SK-N-SH (cell line): Measurements from ENCODE around the gene CA10. TPM values are rescaled to one million over a fixed set of nuclear protein-coding genes. Genes with fewer than 3 reads are reported as not detected.

Experiments
- CTCF ChIA-PET: fragments of 300-600, 350-600 bp; formaldehyde crosslinking; extraction: SDS; loops from one replicate; lab custom pipeline; 2021; lab: Yijun Ruan, JAX
- POLR2A ChIA-PET: fragments of 350-600 bp; sonication (Branson Sonifier 250); formaldehyde crosslinking; extraction: SDS; loops from one replicate; lab custom pipeline; 2020; ENCODE audit warnings: antibody characterized with exemption, inconsistent platforms; lab: Yijun Ruan, JAX
- DNase-seq: peaks from one replicate; pipeline ENCODE4 v3.0.0; 2012
- H2AFZ ChIP-seq: fragments of 200-600 bp; sonication (generic); 2 replicates; pipeline ENCODE4 v1.8.1; 2016; ENCODE audit warnings: antibody characterized with exemption, mild to moderate bottlenecking, low read depth
- H3F3A ChIP-seq: fragments of 200-600 bp; sonication (generic); replicated peaks from 2 replicates; pipeline ENCODE3; 2016; ENCODE audit warnings: antibody characterized with exemption, mild to moderate bottlenecking; ENCODE audit not compliant: insufficient read depth
- H3K27ac ChIP-seq, 2 experiments: fragments of 200-500 bp in 1 of 2; fragments of 200-600 bp in 1 of 2; sonication (Bioruptor generic) in 1 of 2; sonication (generic), shearing (Covaris generic) in 1 of 2; 2 replicates each; pipeline versions ENCODE4 v1.5.1 to v1.6.1; 2014 to 2016; ENCODE audit warnings: low read depth in 2 of 2, inconsistent platforms in 1 of 2, low read length in 1 of 2, mild to moderate bottlenecking in 1 of 2, mixed read lengths in 1 of 2
- H3K27me3 ChIP-seq: fragments of 200-600 bp; sonication (generic), shearing (Covaris generic); 2 replicates; pipeline ENCODE4 v1.6.1; 2016; ENCODE audit warnings: mixed run types; ENCODE audit not compliant: insufficient read depth
- H3K36me3 ChIP-seq, 2 experiments: fragments of 200-500 bp in 1 of 2; fragments of 200-600 bp in 1 of 2; sonication (Bioruptor generic) in 1 of 2; sonication (generic) in 1 of 2; replicated peaks in 1 of 2; 2 replicates each; pipeline versions ENCODE3 to v1.5.1; 2014 to 2016; ENCODE audit warnings: low read length in 1 of 2, mild to moderate bottlenecking in 1 of 2; ENCODE audit not compliant: insufficient read depth in 2 of 2, control insufficient read depth in 1 of 2
- H3K4me1 ChIP-seq, 2 experiments: fragments of 200-500 bp in 1 of 2; fragments of 200-600 bp in 1 of 2; sonication (Bioruptor generic) in 1 of 2; sonication (generic), shearing (Covaris generic) in 1 of 2; 2 replicates each; pipeline versions ENCODE4 v1.5.1 to v1.6.1; 2014 to 2016; ENCODE audit warnings: low read depth in 1 of 2, low read length in 1 of 2, mixed run types in 1 of 2; ENCODE audit not compliant: insufficient read depth in 2 of 2, control insufficient read depth in 1 of 2
- H3K4me2 ChIP-seq: fragments of 200-600 bp; sonication (generic), shearing (Covaris generic); 2 replicates; pipeline ENCODE4 v1.6.1; 2017; ENCODE audit warnings: mixed run types
- H3K4me3 ChIP-seq, 2 experiments: fragments of 200-500 bp in 1 of 2; fragments of 200-600 bp in 1 of 2; sonication (Bioruptor generic) in 1 of 2; sonication (generic), shearing (Covaris generic) in 1 of 2; 2 replicates each; pipeline versions ENCODE4 v1.5.1 to v1.8.1; 2014 to 2016; ENCODE audit warnings: low read depth in 2 of 2, inconsistent platforms in 1 of 2, low read length in 1 of 2, mild to moderate bottlenecking in 1 of 2, mixed read lengths in 1 of 2, moderate library complexity in 1 of 2
- H3K79me2 ChIP-seq: fragments of 200-600 bp; sonication (generic); 2 replicates; pipeline ENCODE4 v1.8.1; 2017; ENCODE audit warnings: mild to moderate bottlenecking; ENCODE audit not compliant: insufficient read depth
- H3K9ac ChIP-seq: fragments of 200-600 bp; sonication (generic); 2 replicates; pipeline ENCODE4 v1.6.1; 2017; ENCODE audit warnings: mixed run types
- H3K9me2 ChIP-seq: fragments of 200-600 bp; sonication (generic); 2 replicates; pipeline ENCODE4 v1.6.1; 2017; ENCODE audit warnings: mixed run types
- H3K9me3 ChIP-seq: fragments of 200-600 bp; sonication (generic); 2 replicates; pipeline ENCODE4 v1.6.1; 2017; ENCODE audit warnings: mixed run types, mild to moderate bottlenecking, moderate library complexity
- H4K20me1 ChIP-seq: fragments of 200-600 bp; sonication (generic); 2 replicates; pipeline ENCODE4 v1.6.1; 2017; ENCODE audit warnings: mild to moderate bottlenecking, mixed run types; ENCODE audit not compliant: insufficient read depth
- ELF1 ChIP-seq: IDR thresholded peaks from 2 replicates; pipeline ENCODE4 v1.4.0; 2012
- EP300 ChIP-seq, 2 experiments: IDR thresholded peaks; 2 replicates each; pipeline versions ENCODE4 v1.4.0 to v1.6.1; 2012; ENCODE audit warnings: borderline replicate concordance in 1 of 2, low read depth in 1 of 2, low read length in 1 of 2
- EZH2phosphoT487 ChIP-seq: fragments of 200-600 bp; sonication (generic); IDR thresholded peaks from 2 replicates; pipeline ENCODE4 v1.6.1; 2017; ENCODE audit warnings: low read depth, mixed run types, mild to moderate bottlenecking, antibody characterized with exemption, moderate library complexity, borderline replicate concordance
- FOSL2 ChIP-seq: IDR thresholded peaks from 2 replicates; pipeline ENCODE4 v1.4.0; 2012; ENCODE audit warnings: low read depth, mild to moderate bottlenecking, moderate library complexity, borderline replicate concordance
- IRF3 ChIP-seq: fragments of 150-350 bp; IDR thresholded peaks from 2 replicates; pipeline ENCODE4 v1.6.1; 2016; ENCODE audit warnings: mild to moderate bottlenecking, low read depth, low read length
- JUND ChIP-seq: IDR thresholded peaks from 2 replicates; pipeline ENCODE4 v1.4.0; 2012
- MEF2A ChIP-seq: IDR thresholded peaks from 2 replicates; pipeline ENCODE4 v1.4.0; 2012; ENCODE audit warnings: low read depth, borderline replicate concordance
- MXI1 ChIP-seq: IDR thresholded peaks from 2 replicates; pipeline ENCODE4 v1.6.1; 2012; ENCODE audit warnings: mild to moderate bottlenecking, low read depth, low read length, improper control_type of control experiment
- NFIC ChIP-seq: IDR thresholded peaks from 2 replicates; pipeline ENCODE4 v1.4.0; 2012; ENCODE audit warnings: borderline replicate concordance
- REST ChIP-seq: IDR thresholded peaks from 2 replicates; pipeline ENCODE4 v1.6.1; 2012; ENCODE audit warnings: mild to moderate bottlenecking, low read depth, low read length, moderate library complexity
- TCF12 ChIP-seq: IDR thresholded peaks from 2 replicates; pipeline ENCODE4 v1.4.0; 2012
- ZBTB33 ChIP-seq: IDR thresholded peaks from 2 replicates; pipeline ENCODE4 v1.4.0; 2012; ENCODE audit warnings: low read depth, borderline replicate concordance
- WGBS: methylation state at CpG from one replicate; pipeline ENCODE4 v1.1.6; 2017; ENCODE audit warnings: low lambda C conversion rate; 5-methylcytosine and 5-hydroxymethylcytosine counted together
- polyA plus RNA-seq, 3 experiments: library from polyadenylated mRNA; depleted of rRNA; stranded (reverse); fragments of >200 nt; gene quantifications; 2 replicates each; pipeline ENCODE4 v1.2.3, GENCODE V29; 2012
- TF ChIP-seq, protein P1 (sequence below): fragments of 150-350 bp; IDR thresholded peaks from 2 replicates; pipeline ENCODE4 v1.6.1; 2017; ENCODE audit warnings: antibody characterized with exemption, low read length, low read depth, borderline replicate concordance

Gene CA10
- polyA plus RNA-seq, 1 of the 3 experiments (the other 2 are of a cell fraction), result not detected

DNA sequence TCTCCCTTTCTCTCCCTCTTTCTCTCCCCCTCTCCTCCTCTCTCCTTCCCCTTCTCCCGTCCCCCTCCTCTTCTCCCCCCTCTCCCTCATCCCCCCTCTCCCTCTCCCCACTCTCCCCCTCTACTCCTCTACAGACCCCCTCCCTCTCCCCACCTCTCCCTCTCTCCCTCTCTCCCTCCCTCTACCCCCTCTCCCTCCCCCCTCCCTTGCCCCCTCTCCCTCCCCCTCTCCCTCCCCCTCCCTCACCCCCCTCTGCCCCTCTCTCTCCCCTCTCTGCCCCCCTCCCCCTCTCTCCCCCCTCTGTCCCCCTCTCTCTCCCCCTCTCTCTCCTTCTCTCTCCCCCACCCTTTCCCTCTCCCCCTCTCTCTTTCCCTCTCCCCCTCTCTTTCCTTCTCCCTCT, 545.3 kb downstream of the CA10 start:
- Histone ChIP-seq H3K4me3 (no peak overlapping the region), H3K9me2 (no peaks in the 10 kb centered on the region), H3F3A (no peaks in the 10 kb centered on the region), H3K4me1 (peaks cover 0 to 16% of the 10 kb centered on the region in 2 experiments; a peak in 2 of 4 replicates), H3K9me3 (no peaks in the 10 kb centered on the region), H3K36me3 (no peaks in the 10 kb centered on the region), H3K79me2 (no peaks in the 10 kb centered on the region), H4K20me1 (no peaks in the 10 kb centered on the region), H2AFZ (no peak overlapping the region), H3K9ac (no peak overlapping the region), H3K4me2 (no peak overlapping the region), H3K27me3 (no peaks in the 10 kb centered on the region), H3K27ac (no peak overlapping the region)
- 29% methylated on average over 1 of the region's 1 CpG for WGBS
- POLR2A ChIA-PET, result no interaction called here
- no peak for DNase-seq
- CTCF ChIA-PET, result no interaction called here
- no peak for TF ChIP-seq NFIC
- no peak for TF ChIP-seq IRF3
- TF ChIP-seq JUND, result no peak
- TF ChIP-seq MEF2A, result no peak
- TF ChIP-seq, protein P1, sequence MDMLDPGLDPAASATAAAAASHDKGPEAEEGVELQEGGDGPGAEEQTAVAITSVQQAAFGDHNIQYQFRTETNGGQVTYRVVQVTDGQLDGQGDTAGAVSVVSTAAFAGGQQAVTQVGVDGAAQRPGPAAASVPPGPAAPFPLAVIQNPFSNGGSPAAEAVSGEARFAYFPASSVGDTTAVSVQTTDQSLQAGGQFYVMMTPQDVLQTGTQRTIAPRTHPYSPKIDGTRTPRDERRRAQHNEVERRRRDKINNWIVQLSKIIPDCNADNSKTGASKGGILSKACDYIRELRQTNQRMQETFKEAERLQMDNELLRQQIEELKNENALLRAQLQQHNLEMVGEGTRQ, result no peak
- no peak for TF ChIP-seq ELF1
- TF ChIP-seq TCF12, result no peak
- no peak for TF ChIP-seq ZBTB33
- TF ChIP-seq REST, result no peak
- TF ChIP-seq EZH2phosphoT487, result no peak
- no peak for TF ChIP-seq EP300 (IDR thresholded peaks at IDR 0.05; ENCODE audit: borderline replicate concordance in 1 of 2, low read depth in 1 of 2, low read length in 1 of 2)
- no peak for TF ChIP-seq MXI1
- no peak for TF ChIP-seq FOSL2
